CD14-positive monocyte (primary cell): Measurements from ENCODE around the gene C15orf61. TPM values are rescaled to one million over a fixed set of nuclear protein-coding genes. Genes with fewer than 3 reads are reported as not detected.
A peak's percentile ranks its signal among the peaks of the same experiment; 100 is the strongest.

Experiments
- DNase-seq, 3 donors: peaks; one replicate each; pipeline ENCODE4 v3.0.0-alpha.2; 2011 to 2022
- H2AFZ ChIP-seq: 2 replicates; pipeline ENCODE4 v1.6.0; 2012; ENCODE audit warnings: mild to moderate bottlenecking, low read depth, low read length, inconsistent platforms; ENCODE audit not compliant: insufficient read depth, poor library complexity, severe bottlenecking
- H3K27ac ChIP-seq, 2 donors: 1 replicate in 1 of 2; 2 replicates in 1 of 2; pipeline ENCODE4 v1.5.1; 2012 to 2013; ENCODE audit warnings: low read length in 2 of 2, control low read depth in 1 of 2, inconsistent platforms in 1 of 2, low read depth in 1 of 2, mild to moderate bottlenecking in 1 of 2
- H3K27me3 ChIP-seq, 2 donors: one replicate each; pipeline versions ENCODE4 v1.6.0 to v1.6.1; 2011 to 2013; ENCODE audit warnings: low read length in 2 of 2; ENCODE audit not compliant: control insufficient read depth in 2 of 2, insufficient read depth in 2 of 2
- H3K36me3 ChIP-seq, 2 donors: replicated peaks in 1 of 2; 1 replicate in 1 of 2; 2 replicates in 1 of 2; pipeline versions ENCODE4 v1.5.1 to v1.6.1; 2012 to 2013; ENCODE audit warnings: low read length in 2 of 2, control low read depth in 1 of 2, inconsistent platforms in 1 of 2, mild to moderate bottlenecking in 1 of 2; ENCODE audit not compliant: insufficient read depth in 2 of 2, control insufficient read depth in 1 of 2
- H3K4me1 ChIP-seq, 2 donors: 1 replicate in 1 of 2; 2 replicates in 1 of 2; pipeline versions ENCODE4 v1.5.1 to v1.6.1; 2012 to 2013; ENCODE audit warnings: low read length in 2 of 2, control low read depth in 1 of 2, inconsistent platforms in 1 of 2, mild to moderate bottlenecking in 1 of 2, moderate library complexity in 1 of 2; ENCODE audit not compliant: insufficient read depth in 2 of 2, control insufficient read depth in 1 of 2
- H3K4me2 ChIP-seq: replicated peaks from 2 replicates; pipeline ENCODE3; 2012; ENCODE audit warnings: low read length, moderate library complexity, mild to moderate bottlenecking; ENCODE audit not compliant: poor library complexity, severe bottlenecking; ENCODE audit errors: extremely low read depth
- H3K4me3 ChIP-seq, 3 experiments: fragments of 200-600 bp in 1 of 3; sonication (generic) in 1 of 3; replicated peaks in 1 of 3; 1 replicate in 2 of 3; 2 replicates in 1 of 3; pipeline ENCODE4 v1.5.1; 2011 to 2013; ENCODE audit warnings: low read length in 3 of 3, mild to moderate bottlenecking in 3 of 3, control low read depth in 2 of 3, low read depth in 2 of 3, inconsistent platforms in 1 of 3, moderate library complexity in 1 of 3
- H3K79me2 ChIP-seq: 2 replicates; pipeline ENCODE4 v1.6.0; 2012; ENCODE audit warnings: mild to moderate bottlenecking, control low read depth, inconsistent platforms, low read length, moderate library complexity; ENCODE audit not compliant: insufficient read depth
- H3K9ac ChIP-seq: 2 replicates; pipeline ENCODE4 v1.6.0; 2017; ENCODE audit warnings: low read length, mild to moderate bottlenecking; ENCODE audit not compliant: insufficient read depth, poor library complexity, severe bottlenecking
- H3K9me3 ChIP-seq, 2 donors: replicated peaks in 1 of 2; 1 replicate in 1 of 2; 2 replicates in 1 of 2; pipeline versions ENCODE4 v1.5.1 to v1.6.1; 2012 to 2013; ENCODE audit warnings: low read length in 2 of 2, control low read depth in 1 of 2; ENCODE audit not compliant: control insufficient read depth in 1 of 2, insufficient read depth in 1 of 2
- H4K20me1 ChIP-seq: 2 replicates; pipeline ENCODE4 v1.6.0; 2012; ENCODE audit warnings: mild to moderate bottlenecking, low read length, control low read depth, moderate library complexity; ENCODE audit not compliant: insufficient read depth
- H3K27ac Mint-ChIP-seq, 7 donors: one replicate each; pipeline ENCODE4 v1.8.0; 2020; ENCODE audit warnings: mild to moderate bottlenecking in 7 of 7, mixed read lengths in 7 of 7, moderate library complexity in 6 of 7, inconsistent platforms in 2 of 7
- H3K27me3 Mint-ChIP-seq, 3 donors: one replicate each; pipeline ENCODE4 v1.8.0; 2021 to 2022; ENCODE audit warnings: low read depth in 3 of 3, mild to moderate bottlenecking in 3 of 3, mixed read lengths in 3 of 3, moderate library complexity in 3 of 3, inconsistent platforms in 1 of 3
- H3K36me3 Mint-ChIP-seq, 2 donors: one replicate each; pipeline ENCODE4 v1.8.0; 2020; ENCODE audit warnings: mixed read lengths in 2 of 2, inconsistent platforms in 1 of 2, mild to moderate bottlenecking in 1 of 2
- H3K4me1 Mint-ChIP-seq: one replicate; pipeline ENCODE4 v1.8.0; 2020; ENCODE audit warnings: mild to moderate bottlenecking, mixed read lengths
- H3K4me3 Mint-ChIP-seq, 2 donors: one replicate each; pipeline ENCODE4 v1.8.0; 2020; ENCODE audit warnings: mild to moderate bottlenecking in 2 of 2, mixed read lengths in 2 of 2, moderate library complexity in 1 of 2
- H3K9me3 Mint-ChIP-seq, 7 donors: one replicate each; pipeline ENCODE4 v1.8.0; 2020 to 2022; ENCODE audit warnings: mixed read lengths in 7 of 7, mild to moderate bottlenecking in 6 of 7, moderate library complexity in 6 of 7, inconsistent platforms in 2 of 7
- WGBS: methylation state at CpG from one replicate; pipeline ENCODE4 v1.1.5; 2013; ENCODE audit warnings: missing lambda C conversion rate; ENCODE audit not compliant: insufficient coverage; 5-methylcytosine and 5-hydroxymethylcytosine counted together
- intact Hi-C, 2 donors: fragments of 100-400 bp; cut with micrococcal nuclease; formaldehyde crosslinking; loops; one replicate each; pipeline versions ENCODE4 v1.15.0 to v1.15.1; 2023
- polyA plus RNA-seq, 3 donors: library from polyadenylated mRNA; depleted of rRNA in 1 of 3; unstranded in 2 of 3; stranded (reverse) in 1 of 3; fragments of 300-500 nt in 2 of 3; fragments of >200 nt in 1 of 3; fragmentation: Illumina TruSeq in 2 of 3; gene quantifications; 1 replicate in 2 of 3; 2 replicates in 1 of 3; pipeline ENCODE4 v1.2.3, GENCODE V29; 2012 to 2021
- TF ChIP-seq, protein P1 (sequence below): fragments of 200-600 bp; IDR thresholded peaks from one replicate; pipeline ENCODE4 v1.8.0; 2022; ENCODE audit warnings: antibody characterized with exemption, mild to moderate bottlenecking

The C15orf61 gene
- polyA plus RNA-seq, 3 donors = 3.2 to 3.9 (median 3.6) TPM

DNA sequence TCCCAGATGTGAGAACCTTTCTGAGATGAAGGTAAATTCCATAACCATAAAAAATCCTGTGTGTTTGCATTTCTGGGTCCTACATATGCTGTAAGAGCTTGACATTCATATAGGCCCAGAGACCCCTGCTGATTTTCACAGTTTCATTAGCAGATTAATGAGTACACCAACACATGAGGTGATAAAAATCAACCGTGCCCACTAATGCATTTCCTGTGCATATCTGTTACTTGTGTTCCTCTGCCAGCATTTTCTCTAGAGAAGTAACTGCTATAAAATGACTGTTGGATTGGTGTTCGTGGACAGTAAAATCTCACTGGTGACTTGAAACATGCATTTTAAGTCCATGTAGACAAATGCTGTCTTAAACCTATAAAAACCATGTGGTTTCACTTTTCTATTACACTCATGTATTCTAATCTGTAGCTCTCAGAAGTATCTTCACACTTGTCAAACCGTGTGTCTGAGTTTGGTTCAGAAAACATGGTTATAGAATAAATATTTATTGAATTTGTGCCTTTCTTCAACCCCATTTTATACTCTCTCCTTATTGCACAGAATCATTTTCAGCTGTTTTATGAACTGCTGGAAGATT, 36.1 kb downstream of the C15orf61 start:
- peaks cover 61 to 65% of the 10 kb centered on the region in 2 donors for H3K36me3 Mint-ChIP-seq
- TF ChIP-seq, protein P1, sequence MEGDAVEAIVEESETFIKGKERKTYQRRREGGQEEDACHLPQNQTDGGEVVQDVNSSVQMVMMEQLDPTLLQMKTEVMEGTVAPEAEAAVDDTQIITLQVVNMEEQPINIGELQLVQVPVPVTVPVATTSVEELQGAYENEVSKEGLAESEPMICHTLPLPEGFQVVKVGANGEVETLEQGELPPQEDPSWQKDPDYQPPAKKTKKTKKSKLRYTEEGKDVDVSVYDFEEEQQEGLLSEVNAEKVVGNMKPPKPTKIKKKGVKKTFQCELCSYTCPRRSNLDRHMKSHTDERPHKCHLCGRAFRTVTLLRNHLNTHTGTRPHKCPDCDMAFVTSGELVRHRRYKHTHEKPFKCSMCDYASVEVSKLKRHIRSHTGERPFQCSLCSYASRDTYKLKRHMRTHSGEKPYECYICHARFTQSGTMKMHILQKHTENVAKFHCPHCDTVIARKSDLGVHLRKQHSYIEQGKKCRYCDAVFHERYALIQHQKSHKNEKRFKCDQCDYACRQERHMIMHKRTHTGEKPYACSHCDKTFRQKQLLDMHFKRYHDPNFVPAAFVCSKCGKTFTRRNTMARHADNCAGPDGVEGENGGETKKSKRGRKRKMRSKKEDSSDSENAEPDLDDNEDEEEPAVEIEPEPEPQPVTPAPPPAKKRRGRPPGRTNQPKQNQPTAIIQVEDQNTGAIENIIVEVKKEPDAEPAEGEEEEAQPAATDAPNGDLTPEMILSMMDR = no peak
- no CpG with 5 or more reads among the region's 3 CpGs for WGBS

DNA sequence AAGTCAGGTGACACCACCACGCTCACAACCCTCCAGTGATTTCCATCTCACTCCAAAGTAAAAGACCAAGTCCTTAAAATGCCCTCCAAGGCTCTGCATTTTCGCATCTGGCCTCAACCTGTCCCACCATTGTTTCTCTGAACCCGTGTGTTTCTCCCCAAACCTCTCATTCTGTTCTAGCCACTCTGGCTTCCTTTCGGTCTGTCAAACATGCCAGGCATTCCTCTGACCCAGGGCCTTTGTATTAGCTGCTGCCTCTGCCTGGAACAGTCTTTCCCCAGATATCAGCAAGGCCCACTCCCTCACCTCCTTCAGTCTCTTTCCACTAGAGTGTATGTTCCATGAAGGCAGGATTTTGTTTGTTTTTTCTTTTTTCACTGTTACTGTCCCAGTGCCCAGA, 37.6 kb downstream of the C15orf61 start:
- Histone ChIP-seq H4K20me1 (no peaks in the 10 kb centered on the region), H3K4me3 (no peak overlapping the region), H3K4me1 (no peaks in the 10 kb centered on the region), H3K27ac (no peak overlapping the region), H3K36me3 (peaks cover 26 to 70% of the 10 kb centered on the region in 2 donors), H3K79me2 (no peaks in the 10 kb centered on the region), H2AFZ (no peak overlapping the region), H3K9ac (no peak overlapping the region), H3K4me2 (no peak overlapping the region), H3K9me3 (peaks cover 0 to 2% of the 10 kb centered on the region in 2 donors), H3K27me3 (no peaks in the 10 kb centered on the region)
- Mint-ChIP-seq H3K4me1 (no peaks in the 10 kb centered on the region), H3K27ac (peak overlapping the region in 1 of 7 donors; percentile 46), H3K4me3 (no peak overlapping the region), H3K27me3 (no peaks in the 10 kb centered on the region), H3K36me3 (peaks cover 58 to 64% of the 10 kb centered on the region in 2 donors), H3K9me3 (peaks cover 0 to 10% (median 3%) of the 10 kb centered on the region in 7 donors)
- intact Hi-C loops = no loop called here
- 95% methylated on average over 4 of the region's 4 CpGs for WGBS
- DNase-seq = no peak
- TF ChIP-seq, protein P1 = no peak

More for the DNA sequence above, 36.1 kb downstream of the C15orf61 start:
- H3K4me1 ChIP-seq = no peaks in the 10 kb centered on the region
- H3K27me3 ChIP-seq = no peaks in the 10 kb centered on the region
- DNase-seq = no peak
- no peaks in the 10 kb centered on the region for H4K20me1 ChIP-seq
- peaks cover 31 to 76% of the 10 kb centered on the region in 2 donors for H3K36me3 ChIP-seq
- H3K9me3 ChIP-seq = peaks cover 0 to 2% of the 10 kb centered on the region in 2 donors
- intact Hi-C loops = no loop called here
- no peak overlapping the region for H3K27ac ChIP-seq
- H3K4me3 ChIP-seq = no peak overlapping the region
- no peak overlapping the region for H3K27ac Mint-ChIP-seq
- no peak overlapping the region for H3K4me3 Mint-ChIP-seq
- H3K9ac ChIP-seq = no peak overlapping the region
- no peaks in the 10 kb centered on the region for H3K27me3 Mint-ChIP-seq
- H3K4me1 Mint-ChIP-seq = no peaks in the 10 kb centered on the region
- H2AFZ ChIP-seq = no peak overlapping the region
- peaks cover 0 to 10% (median 3%) of the 10 kb centered on the region in 7 donors for H3K9me3 Mint-ChIP-seq
- no peak overlapping the region for H3K4me2 ChIP-seq
- no peaks in the 10 kb centered on the region for H3K79me2 ChIP-seq
